ENCODE results near the gene UNKL. TPM values are rescaled to one million over a fixed set of nuclear protein-coding genes. Genes with fewer than 3 reads are reported as not detected.

Gene UNKL
- total RNA-seq, 1 donor from 2014 or later = 9.2 TPM

- DNase-seq (ENCODE audit: low read depth, low spot score) = peak; percentile 17
Measured at GRCh38 chr16:1378804-1379303, 35.6 kb downstream of the UNKL start.

GRCh38 chr16:1378087-1378803 lies 36.3 kb downstream of the UNKL start:
- no peak for DNase-seq (ENCODE audit: low read depth, low spot score)

- no peak for DNase-seq (ENCODE audit: low read depth, low spot score)
Measured at GRCh38 chr16:1377406-1378010, 37.0 kb downstream of the UNKL start.

DNA sequence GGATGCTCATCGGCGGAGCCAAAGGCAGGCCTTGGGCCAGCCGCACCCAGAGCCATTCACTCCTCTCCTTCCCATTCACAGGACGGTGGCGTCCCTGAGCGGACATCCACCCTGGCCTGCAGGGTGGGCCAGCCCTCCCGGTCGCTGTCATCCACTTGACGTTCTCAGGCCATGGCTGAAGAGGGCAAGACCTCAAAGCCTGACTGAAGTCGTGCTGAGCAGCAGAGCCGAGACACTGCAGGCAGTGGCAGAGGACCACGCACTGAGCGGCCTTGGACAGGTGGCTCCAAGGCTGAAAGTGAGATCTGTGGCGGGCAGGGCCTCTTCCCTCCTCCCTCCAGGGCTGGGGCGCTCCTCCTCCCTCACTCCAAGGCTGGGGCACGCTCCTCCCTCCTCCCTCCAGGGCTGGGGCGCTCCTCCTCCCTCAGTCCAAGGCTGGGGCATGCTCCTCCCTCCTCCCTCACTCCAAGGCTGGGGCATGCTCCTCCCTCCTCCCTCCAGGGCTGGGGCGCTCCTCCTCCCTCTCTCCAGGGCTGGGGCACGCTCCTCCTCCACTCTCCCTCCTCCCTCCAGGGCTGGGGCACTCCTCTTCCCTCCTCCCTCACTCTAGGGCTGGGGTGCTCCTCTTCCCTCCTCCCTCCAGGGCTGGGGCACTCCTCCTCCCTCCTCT lies 38.6 kb downstream of the UNKL start:
- no peak for DNase-seq (ENCODE audit: low read depth, low spot score)

DNA sequence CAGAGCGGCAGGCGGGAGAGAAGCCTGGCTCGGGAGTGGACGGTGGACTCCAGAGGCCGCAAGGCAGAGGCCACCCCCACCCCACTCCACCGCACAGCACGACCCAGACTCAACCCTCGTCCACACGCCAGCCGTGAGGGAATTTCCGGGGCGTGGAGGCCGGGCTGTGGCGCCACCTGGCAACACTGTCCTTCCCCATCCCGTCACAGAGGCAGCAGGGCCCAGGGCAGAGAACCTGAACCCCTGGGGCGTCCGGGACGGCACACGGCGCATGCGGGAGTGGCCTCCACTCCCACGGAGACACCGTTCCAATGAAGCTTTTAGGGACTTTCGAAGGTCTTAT lies 39.2 kb downstream of the UNKL start:
- DNase-seq (ENCODE audit: low read depth, low spot score) = no peak

DNA sequence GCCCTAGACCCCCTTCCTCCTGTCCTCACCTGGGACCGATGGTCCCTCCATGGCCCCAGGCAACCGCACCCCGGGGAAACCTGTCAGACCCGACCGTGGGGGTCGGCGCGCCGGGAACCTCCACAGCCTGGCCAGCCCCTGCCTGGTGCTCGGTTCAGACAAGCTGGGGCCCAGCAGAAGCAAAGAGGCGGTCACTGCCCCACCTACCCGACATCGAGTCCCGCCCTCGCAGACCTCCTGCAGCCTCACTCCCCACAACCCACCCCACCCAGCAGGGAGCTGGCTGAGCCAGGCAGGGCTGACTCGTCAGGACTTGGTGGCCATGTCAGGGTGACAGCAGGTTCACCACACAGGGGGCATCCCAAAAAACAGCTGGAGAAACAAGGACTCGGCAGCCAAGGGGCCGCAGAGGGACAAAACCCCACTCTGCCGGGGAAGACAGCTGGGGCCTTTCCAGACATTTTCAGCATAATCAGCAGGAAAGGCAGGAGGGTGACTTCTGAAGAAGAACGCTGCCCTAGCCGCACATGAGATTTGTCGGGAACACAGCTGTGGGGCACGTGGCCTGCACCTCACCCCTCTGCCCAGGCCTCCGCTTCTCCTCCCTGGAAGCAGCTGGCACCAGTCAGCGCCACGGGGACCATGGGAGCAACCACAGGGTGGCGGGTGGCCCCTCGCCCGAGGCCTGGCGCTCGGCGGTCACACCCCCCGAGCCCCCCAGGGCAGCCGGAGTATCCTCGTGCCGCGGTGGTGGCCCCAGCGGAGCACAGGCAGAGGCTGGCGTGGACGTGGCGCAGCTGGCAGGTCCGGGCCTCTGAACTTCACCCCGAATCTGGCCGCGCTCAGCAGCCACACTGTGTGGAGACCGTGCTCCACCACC lies 39.8 kb downstream of the UNKL start:
- no peak for DNase-seq (ENCODE audit: low read depth, low spot score)

GRCh38 chr16:1372292-1372950 lies 42.1 kb downstream of the UNKL start:
- no peak for DNase-seq (ENCODE audit: low read depth, low spot score)

DNA sequence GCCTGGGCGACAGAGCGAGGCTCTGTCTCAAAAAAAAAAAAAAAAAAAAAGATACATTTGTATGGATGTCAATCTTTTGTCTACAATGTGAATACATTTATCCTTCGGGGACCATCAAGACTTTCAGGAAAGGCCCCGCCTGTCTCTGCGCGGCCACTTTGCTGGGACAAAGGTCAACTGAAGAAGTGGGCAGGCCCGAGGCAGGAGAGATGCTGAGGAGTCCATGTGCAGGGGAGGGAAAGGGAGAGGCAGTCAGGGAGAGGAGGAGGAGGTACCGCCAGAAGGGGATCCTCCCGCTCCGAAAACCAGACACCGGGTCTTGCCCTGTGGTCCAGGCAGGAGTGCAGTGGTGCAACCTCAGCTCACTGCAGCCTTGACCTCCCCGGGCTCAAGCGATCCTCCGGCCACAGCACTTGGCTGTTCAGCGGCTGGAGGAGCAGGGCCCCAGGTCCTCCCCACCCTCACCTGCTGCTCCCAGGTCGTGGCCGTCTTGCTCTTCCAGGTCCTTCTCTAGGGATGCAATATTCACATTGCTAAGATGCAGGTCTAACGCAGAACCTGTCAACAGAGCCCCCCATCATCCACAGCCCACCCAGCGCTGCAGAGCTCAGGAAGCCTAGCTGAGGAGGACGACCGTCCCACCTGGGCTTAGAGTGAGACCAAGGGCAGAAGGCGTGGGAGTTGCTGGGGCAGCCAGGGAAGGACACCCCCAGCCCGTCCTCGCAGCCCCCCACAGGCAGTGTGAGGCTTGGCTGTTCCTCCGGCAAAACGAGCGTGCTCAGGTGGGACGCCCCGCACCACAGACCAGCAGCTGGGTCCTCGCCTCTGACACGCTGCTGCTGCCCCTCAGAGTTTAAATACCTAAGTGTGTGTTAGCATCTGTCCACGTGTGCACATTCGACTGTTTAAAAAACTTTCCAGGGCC lies 43.2 kb downstream of the UNKL start:
- DNase-seq (ENCODE audit: low read depth, low spot score) = no peak

GRCh38 chr16:1367486-1368174 lies 46.9 kb downstream of the UNKL start:
- DNase-seq (ENCODE audit: low read depth, low spot score) = no peak

GRCh38 chr16:1366712-1367299 lies 47.7 kb downstream of the UNKL start:
- no peak for DNase-seq (ENCODE audit: low read depth, low spot score)

- DNase-seq (ENCODE audit: low read depth, low spot score) = no peak
Measured at GRCh38 chr16:1366060-1366711, 48.3 kb downstream of the UNKL start.

DNA sequence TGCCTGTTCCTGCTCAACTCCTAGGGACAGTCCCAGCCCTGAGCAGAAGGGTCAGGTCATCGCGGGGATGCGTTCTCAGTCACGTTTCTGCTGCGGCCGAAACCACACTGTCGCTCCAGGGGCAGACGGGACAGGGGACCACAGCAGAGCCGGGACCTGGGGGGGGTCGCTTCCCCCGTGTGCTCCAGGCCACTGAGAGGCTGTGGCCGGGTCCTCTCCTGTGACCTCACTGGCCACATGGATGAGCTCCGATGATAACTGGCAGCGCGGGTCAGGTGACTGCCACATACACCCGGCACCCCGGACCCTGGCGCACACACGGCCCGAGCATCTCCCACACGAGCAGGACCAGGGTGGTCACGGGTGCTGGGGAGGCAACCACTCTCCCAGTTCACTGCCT lies 50.0 kb downstream of the UNKL start:
- DNase-seq (ENCODE audit: low read depth, low spot score) = no peak

GRCh38 chr16:1363501-1364041 lies 50.9 kb downstream of the UNKL start:
- DNase-seq (ENCODE audit: low read depth, low spot score) = no peak

- DNase-seq (ENCODE audit: low read depth, low spot score) = no peak
Measured at GRCh38 chr16:1362807-1363206, 51.7 kb downstream of the UNKL start.

DNA sequence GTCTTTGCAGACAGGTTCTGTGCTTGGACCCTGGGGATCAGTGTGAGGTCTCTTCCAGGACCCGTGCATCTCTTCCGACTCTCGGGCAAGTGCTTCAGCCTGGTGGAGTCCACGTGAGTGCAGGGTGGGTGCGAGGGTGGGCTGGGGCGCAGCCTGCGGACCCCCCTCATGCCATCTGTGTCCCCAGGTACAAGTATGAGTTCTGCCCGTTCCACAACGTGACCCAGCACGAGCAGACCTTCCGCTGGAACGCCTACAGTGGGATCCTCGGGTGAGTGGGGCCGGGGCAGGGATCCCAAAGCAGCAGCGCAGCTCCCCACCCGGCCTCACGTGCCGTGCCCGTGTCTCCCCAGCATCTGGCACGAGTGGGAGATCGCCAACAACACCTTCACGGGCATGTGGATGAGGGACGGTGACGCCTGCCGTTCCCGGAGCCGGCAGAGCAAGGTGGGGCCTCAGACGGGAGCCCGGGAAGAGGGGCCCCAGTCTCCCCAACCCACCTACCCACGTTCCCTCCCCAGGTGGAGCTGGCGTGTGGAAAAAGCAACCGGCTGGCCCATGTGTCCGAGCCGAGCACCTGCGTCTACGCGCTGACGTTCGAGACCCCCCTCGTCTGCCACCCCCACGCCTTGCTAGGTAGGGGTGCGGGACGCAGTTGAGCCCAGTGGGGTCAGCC lies 52.7 kb downstream of the UNKL start:
- no peak for DNase-seq (ENCODE audit: low read depth, low spot score)

- DNase-seq (ENCODE audit: low read depth, low spot score) = no peak
Measured at GRCh38 chr16:1357906-1358566, 56.5 kb downstream of the UNKL start.
